Measurements from ENCODE around the gene PITPNM3.
A peak's percentile ranks its signal among the peaks of the same experiment; 100 is the strongest.

The PITPNM3 gene

GRCh38 chr17:6458460-6458950 is 97.8 kb downstream of the PITPNM3 start:
- DNase-seq = no peak

- DNase-seq = no peak
Observed at GRCh38 chr17:6457688-6458459, 98.5 kb downstream of the PITPNM3 start.

- DNase-seq = no peak
Observed at GRCh38 chr17:6456914-6457687, 99.3 kb downstream of the PITPNM3 start.

- DNase-seq = no peak
Observed at GRCh38 chr17:6456321-6456720, 100.0 kb downstream of the PITPNM3 start.

- DNase-seq = no peak
Observed at GRCh38 chr17:6455321-6455705, 101.0 kb downstream of the PITPNM3 start.

- no peak for DNase-seq
Observed at GRCh38 chr17:6454495-6455320, 101.6 kb downstream of the PITPNM3 start.

GRCh38 chr17:6453279-6454024 is 102.9 kb downstream of the PITPNM3 start:
- no peak for DNase-seq

- DNase-seq = no peak
Observed at GRCh38 chr17:6452471-6453266, 103.7 kb downstream of the PITPNM3 start.

GRCh38 chr17:6450926-6451832 is 105.2 kb downstream of the PITPNM3 start:
- DNase-seq = no peak

GRCh38 chr17:6449307-6449706 is 107.0 kb downstream of the PITPNM3 start:
- DNase-seq = no peak

GRCh38 chr17:6448473-6448872 is 107.9 kb downstream of the PITPNM3 start:
- DNase-seq = no peak

- DNase-seq = no peak
Observed at GRCh38 chr17:6446516-6447100, 109.7 kb downstream of the PITPNM3 start.

- DNase-seq = no peak
Observed at GRCh38 chr17:6444571-6445335, 111.6 kb downstream of the PITPNM3 start.

- peak; percentile 59 to 81 for DNase-seq
Observed at GRCh38 chr17:6443692-6444570, 112.4 kb downstream of the PITPNM3 start, which contains the start of gene PIMREG. TSS of gene PIMREG (plus strand) at chr17:6444455. CDS start at chr17:6445111, 656 bp downstream.

GRCh38 chr17:6442775-6443174 is 113.6 kb downstream of the PITPNM3 start:
- no peak for DNase-seq

GRCh38 chr17:6439951-6440350 is 116.4 kb downstream of the PITPNM3 start:
- no peak for DNase-seq

GRCh38 chr17:6437956-6438355 is 118.4 kb downstream of the PITPNM3 start:
- DNase-seq = no peak

GRCh38 chr17:6437466-6437865 is 118.9 kb downstream of the PITPNM3 start:
- DNase-seq = no peak

Measured in bone marrow (tissue), 2 donors.